Testis (tissue), 2 donors: Measurements from ENCODE around the gene NCOA6.

ENCODE experiments used
- POLR2A ChIP-seq: fragments of 450-650 bp; IDR thresholded peaks from one replicate; pipeline ENCODE4 v1.6.1; 2017; ENCODE audit warnings: antibody characterized with exemption, mild to moderate bottlenecking, moderate library complexity
- TF ChIP-seq, protein P1 (sequence below), 3 experiments: fragments of 450-650 bp in 2 of 3; fragments of 200-600 bp in 1 of 3; sonication (generic) in 1 of 3; IDR thresholded peaks; one replicate each; pipeline ENCODE4 v1.5.1; 2016 to 2019; ENCODE audit warnings: antibody characterized with exemption in 3 of 3, mild to moderate bottlenecking in 2 of 3, moderate library complexity in 1 of 3

DNA sequence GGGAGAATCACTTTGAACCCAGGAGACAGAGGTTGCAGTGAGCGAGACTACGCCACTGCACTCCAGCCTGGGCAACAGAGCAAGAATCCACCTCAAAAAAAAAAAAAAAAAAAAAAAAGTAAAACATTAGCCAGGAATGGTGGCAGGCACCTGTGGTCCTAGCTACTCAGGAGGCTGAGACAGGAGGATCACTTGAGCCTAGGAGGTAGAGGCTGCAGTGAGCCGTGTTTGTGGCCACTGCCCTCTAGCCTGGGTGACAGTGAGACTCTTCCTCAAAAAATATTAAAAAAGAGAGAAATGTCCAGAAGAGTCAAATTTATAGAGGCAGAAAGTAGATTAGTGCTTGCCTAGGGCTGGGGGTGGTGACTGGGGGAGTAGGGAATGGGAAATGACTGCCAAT, 141.8 kb downstream of the NCOA6 start:
- TF ChIP-seq, protein P1, sequence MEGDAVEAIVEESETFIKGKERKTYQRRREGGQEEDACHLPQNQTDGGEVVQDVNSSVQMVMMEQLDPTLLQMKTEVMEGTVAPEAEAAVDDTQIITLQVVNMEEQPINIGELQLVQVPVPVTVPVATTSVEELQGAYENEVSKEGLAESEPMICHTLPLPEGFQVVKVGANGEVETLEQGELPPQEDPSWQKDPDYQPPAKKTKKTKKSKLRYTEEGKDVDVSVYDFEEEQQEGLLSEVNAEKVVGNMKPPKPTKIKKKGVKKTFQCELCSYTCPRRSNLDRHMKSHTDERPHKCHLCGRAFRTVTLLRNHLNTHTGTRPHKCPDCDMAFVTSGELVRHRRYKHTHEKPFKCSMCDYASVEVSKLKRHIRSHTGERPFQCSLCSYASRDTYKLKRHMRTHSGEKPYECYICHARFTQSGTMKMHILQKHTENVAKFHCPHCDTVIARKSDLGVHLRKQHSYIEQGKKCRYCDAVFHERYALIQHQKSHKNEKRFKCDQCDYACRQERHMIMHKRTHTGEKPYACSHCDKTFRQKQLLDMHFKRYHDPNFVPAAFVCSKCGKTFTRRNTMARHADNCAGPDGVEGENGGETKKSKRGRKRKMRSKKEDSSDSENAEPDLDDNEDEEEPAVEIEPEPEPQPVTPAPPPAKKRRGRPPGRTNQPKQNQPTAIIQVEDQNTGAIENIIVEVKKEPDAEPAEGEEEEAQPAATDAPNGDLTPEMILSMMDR (IDR thresholded peaks at IDR 0.05) = no peak
- TF ChIP-seq POLR2A = no peak
